ENCODE measurements around the gene ZFAND3. TPM values are rescaled to one million over a fixed set of nuclear protein-coding genes. Genes with fewer than 3 reads are reported as not detected.
"Not testable (repeated sequence)": the region's sequence is repeated elsewhere in the genome, so short reads cannot be mapped to it uniquely, and the experiment has no call there.

Gene ZFAND3
- total RNA-seq, 3 donors from 2014 or later, result 34.1 to 53.0 (median 36.0) TPM

DNA sequence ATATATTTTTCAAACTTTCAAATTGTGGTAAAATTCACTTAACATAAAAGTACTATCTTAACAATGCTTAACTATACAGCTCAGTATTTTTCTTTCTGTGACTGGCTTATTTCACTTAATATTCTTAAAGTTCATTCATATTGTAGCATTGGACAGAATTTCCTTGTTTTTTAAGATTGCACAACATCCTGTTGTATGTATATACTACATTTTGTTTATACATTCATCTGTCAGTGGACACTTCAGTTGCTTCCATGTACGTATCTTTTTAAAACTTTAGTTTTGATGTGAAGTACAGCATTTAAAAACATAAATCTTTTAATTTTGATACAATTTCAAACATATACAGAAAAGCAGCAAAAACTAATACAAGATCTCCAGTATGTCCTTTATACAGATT, 220.7 kb downstream of the ZFAND3 start:
- no peak for TF ChIP-seq POLR2AphosphoS5 (IDR thresholded peaks at IDR 0.05)
- TF ChIP-seq POLR2A (IDR thresholded peaks at IDR 0.05), result no peak
- TF ChIP-seq, protein P1, sequence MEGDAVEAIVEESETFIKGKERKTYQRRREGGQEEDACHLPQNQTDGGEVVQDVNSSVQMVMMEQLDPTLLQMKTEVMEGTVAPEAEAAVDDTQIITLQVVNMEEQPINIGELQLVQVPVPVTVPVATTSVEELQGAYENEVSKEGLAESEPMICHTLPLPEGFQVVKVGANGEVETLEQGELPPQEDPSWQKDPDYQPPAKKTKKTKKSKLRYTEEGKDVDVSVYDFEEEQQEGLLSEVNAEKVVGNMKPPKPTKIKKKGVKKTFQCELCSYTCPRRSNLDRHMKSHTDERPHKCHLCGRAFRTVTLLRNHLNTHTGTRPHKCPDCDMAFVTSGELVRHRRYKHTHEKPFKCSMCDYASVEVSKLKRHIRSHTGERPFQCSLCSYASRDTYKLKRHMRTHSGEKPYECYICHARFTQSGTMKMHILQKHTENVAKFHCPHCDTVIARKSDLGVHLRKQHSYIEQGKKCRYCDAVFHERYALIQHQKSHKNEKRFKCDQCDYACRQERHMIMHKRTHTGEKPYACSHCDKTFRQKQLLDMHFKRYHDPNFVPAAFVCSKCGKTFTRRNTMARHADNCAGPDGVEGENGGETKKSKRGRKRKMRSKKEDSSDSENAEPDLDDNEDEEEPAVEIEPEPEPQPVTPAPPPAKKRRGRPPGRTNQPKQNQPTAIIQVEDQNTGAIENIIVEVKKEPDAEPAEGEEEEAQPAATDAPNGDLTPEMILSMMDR (IDR thresholded peaks at IDR 0.05), result no peak
- intact Hi-C loops (cut with DNase I; ENCODE audit: low total_unique reads), result no loop called here

DNA sequence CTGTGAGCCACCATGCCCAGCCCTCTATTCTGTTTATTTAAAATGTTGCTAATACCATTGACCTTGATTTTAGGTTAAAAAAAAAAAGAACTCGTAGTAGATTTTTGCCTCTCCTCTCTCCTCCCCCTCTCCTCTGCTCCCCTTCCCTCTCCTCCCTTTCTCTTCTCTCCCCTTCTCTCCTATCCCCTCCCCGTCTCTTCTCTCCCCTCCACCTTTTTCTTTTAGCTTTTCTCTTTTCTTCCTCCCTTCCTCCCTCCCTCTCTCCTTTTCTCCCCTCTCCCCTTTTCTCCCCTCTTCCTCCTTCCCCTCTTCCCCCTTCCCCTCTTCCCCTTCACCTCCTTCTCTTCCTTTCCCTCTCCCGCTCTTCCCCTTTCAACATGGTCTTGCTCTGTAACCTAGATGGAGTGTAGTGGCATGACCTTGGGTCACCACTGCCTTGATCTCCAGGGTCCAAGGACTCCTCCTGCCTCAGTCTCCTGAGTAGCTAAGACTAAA, 223.8 kb downstream of the ZFAND3 start:
- Histone ChIP-seq H3K9me3 (no peaks in the 10 kb centered on the region), H3K36me3 (no peaks in the 10 kb centered on the region), H3K27me3 (no peaks in the 10 kb centered on the region), H3K4me3 (no peak overlapping the region), H3K4me1 (no peaks in the 10 kb centered on the region), H3K27ac (no peak overlapping the region)
- DNase-seq (ENCODE audit: low spot score in 2 of 2), result no peak
- no peak for TF ChIP-seq POLR2A (IDR thresholded peaks at IDR 0.05)
- TF ChIP-seq, protein P1 (IDR thresholded peaks at IDR 0.05), result no peak
- TF ChIP-seq POLR2AphosphoS5 (IDR thresholded peaks at IDR 0.05), result no peak
- intact Hi-C loops (cut with DNase I; ENCODE audit: low total_unique reads), result no loop called here

More for the DNA sequence above, 220.7 kb downstream of the ZFAND3 start:
- H3K36me3 ChIP-seq, result no peaks in the 10 kb centered on the region
- no peak overlapping the region for H3K4me3 ChIP-seq
- H3K4me1 ChIP-seq, result no peaks in the 10 kb centered on the region
- no peak overlapping the region for H3K27ac ChIP-seq
- no peaks in the 10 kb centered on the region for H3K27me3 ChIP-seq
- DNase-seq (ENCODE audit: low spot score in 2 of 2), result no peak
- H3K9me3 ChIP-seq, result no peaks in the 10 kb centered on the region

DNA sequence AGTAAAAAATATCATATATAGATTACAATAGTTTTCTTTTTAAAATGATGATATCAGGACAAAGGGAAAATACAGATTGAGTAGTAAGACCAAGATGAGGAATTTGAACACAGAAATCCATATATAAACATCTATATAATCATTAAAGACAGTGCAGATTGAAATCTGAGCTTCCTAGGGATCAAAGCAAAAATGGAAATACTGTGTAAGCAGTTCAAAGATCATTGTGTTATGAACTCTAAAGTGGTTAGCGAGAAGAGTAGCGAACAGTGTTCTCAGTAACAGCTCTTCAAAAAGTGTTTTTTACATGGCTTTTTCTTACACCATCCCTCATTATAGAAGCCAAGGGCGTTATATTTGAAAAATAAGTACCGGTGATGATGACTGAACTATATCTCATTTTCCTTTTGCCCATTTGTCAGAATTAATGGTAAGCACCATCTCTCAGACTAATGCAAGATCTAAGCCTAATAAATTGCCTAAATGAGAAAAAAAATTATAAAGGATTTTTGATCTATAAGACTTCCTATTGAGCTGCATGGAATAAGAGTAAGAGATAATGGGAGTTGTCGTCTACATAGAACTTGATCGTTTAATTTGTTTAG, 226.3 kb downstream of the ZFAND3 start:
- H3K9me3 ChIP-seq, result no peaks in the 10 kb centered on the region
- H3K27ac ChIP-seq, result no peak overlapping the region
- no peaks in the 10 kb centered on the region for H3K4me1 ChIP-seq
- TF ChIP-seq, protein P1 (IDR thresholded peaks at IDR 0.05), result no peak
- no peak for TF ChIP-seq POLR2A (IDR thresholded peaks at IDR 0.05)
- no peak for TF ChIP-seq POLR2AphosphoS5 (IDR thresholded peaks at IDR 0.05)
- H3K27me3 ChIP-seq, result no peaks in the 10 kb centered on the region
- H3K36me3 ChIP-seq, result no peaks in the 10 kb centered on the region
- H3K4me3 ChIP-seq, result no peak overlapping the region
- intact Hi-C loops (cut with DNase I; ENCODE audit: low total_unique reads), result no loop called here
- no peak for DNase-seq (ENCODE audit: low spot score in 2 of 2)

DNA sequence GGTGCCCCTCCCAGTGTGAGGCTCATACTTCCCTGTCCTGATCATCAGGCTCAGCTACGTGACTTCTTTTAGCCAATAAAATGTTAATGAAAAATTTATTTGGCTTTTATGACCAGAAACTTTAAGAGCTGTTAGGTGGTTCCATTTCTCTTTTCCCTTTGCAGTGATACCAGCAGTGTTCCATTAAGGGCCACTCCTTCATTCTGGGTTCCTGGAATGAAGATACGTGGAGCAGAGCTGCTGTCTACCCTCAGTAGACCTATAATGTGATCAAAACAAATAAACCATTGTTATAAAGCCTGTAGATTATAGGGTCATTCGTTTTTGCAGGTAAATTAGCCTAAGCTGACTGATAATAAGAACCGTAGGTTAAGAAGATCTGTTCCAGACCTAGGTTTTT, 228.0 kb downstream of the ZFAND3 start:
- no peak overlapping the region for H3K27ac ChIP-seq
- intact Hi-C loops (cut with DNase I; ENCODE audit: low total_unique reads), result no loop called here
- no peak for DNase-seq (ENCODE audit: low spot score in 2 of 2)
- H3K36me3 ChIP-seq, result no peaks in the 10 kb centered on the region
- H3K27me3 ChIP-seq, result no peaks in the 10 kb centered on the region
- no peaks in the 10 kb centered on the region for H3K4me1 ChIP-seq
- TF ChIP-seq, protein P1 (IDR thresholded peaks at IDR 0.05), result no peak
- TF ChIP-seq POLR2AphosphoS5 (IDR thresholded peaks at IDR 0.05) (no peak), POLR2A (IDR thresholded peaks at IDR 0.05) (no peak)
- no peaks in the 10 kb centered on the region for H3K9me3 ChIP-seq
- H3K4me3 ChIP-seq, result no peak overlapping the region

DNA sequence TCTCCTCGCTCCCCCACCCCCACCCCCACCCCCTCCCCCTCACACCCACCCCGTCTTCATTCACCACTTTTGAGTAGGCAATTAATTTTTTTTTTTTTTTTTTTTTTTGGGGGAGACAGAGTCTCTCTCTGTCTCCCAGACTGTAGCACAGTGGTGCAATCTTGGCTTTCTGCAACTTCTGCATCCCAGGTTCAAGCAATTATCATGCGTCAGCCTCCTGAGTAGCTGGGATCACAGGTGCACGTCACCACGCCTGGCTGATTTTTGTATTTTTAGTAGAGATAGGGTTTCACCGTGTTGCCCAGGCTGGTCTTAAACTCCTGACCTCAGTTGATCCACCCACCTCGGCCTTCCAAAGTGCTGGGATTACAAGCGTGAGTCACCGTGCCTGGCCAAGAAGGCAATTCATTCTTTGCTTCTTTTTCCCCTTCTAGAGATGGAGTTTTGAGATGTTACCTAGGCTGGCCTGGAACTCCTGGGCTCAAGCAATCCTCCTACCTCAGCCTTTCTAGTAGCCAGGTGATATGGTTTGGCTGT, 230.4 kb downstream of the ZFAND3 start:
- DNase-seq (ENCODE audit: low spot score in 2 of 2); intact Hi-C loops (cut with DNase I; ENCODE audit: low total_unique reads); H3K4me3 ChIP-seq; H3K27ac ChIP-seq; H3K4me1 ChIP-seq; H3K27me3 ChIP-seq; H3K9me3 ChIP-seq; H3K36me3 ChIP-seq: not testable (repeated sequence)
